ENCODE measurements around the gene ITGA5.

The ITGA5 gene

DNA sequence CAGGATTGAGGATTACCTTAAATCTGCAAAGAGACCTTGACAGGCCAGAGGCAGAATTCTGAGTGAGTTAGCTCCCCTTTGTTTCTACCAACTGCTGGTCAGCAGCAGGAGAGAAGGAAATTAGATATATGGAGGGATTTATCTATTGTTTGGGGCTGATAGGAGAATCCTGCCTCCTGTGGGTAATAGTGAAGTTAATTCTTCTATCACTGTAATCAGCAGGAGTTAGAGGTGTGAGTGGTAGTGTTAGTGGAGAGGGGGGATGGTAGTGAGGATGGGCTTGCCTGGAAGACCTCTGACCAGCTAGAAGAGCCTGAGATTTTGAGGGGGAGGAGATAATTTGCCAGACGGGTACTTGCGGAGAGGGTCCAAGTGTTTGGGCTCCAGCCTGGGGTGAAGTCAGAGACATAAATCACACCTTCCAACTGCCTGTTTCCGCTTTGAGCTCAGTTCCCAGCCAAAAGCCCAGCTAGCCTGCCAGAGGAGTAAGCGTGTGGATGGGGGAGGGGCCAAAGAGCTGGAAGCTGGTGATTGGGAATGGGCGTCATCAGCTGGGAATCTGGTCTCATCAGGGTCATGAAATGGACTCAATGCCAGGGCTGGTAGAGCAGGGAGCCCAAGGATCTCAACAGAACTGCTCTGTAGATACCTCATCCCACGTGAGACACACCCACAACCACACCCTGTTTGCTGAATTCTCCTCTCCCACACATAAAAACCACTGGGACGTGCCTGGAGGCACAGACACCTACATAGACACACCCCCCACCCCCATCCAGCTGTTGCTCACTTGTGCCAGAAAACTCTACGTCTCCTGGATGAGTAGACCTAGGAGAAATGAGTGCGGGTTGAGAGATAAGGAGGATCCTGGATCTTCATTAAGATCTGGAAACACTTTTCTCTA is 13.1 kb upstream of the ITGA5 start:
- DNase-seq (ENCODE audit: low read depth, low spot score), result no peak
- Histone ChIP-seq H3K36me3 (ENCODE audit: control insufficient read depth, insufficient read depth, low read length) (no peaks in the 10 kb centered on the region), H3K4me3 (ENCODE audit: low read length) (no peak overlapping the region), H3K27ac (ENCODE audit: low read length) (no peak overlapping the region), H3K4me1 (ENCODE audit: control insufficient read depth, insufficient read depth, low read length) (peaks cover 10% of the 10 kb centered on the region), H3K27me3 (ENCODE audit: control insufficient read depth, insufficient read depth, low read length) (no peaks in the 10 kb centered on the region; the same call in 1 of the 2 replicates), H3K9me3 (ENCODE audit: control insufficient read depth, insufficient read depth, low read length) (no peaks in the 10 kb centered on the region)
- no CpG with 5 or more reads among the region's 9 CpGs for WGBS (ENCODE audit: insufficient coverage, insufficient read length)

DNA sequence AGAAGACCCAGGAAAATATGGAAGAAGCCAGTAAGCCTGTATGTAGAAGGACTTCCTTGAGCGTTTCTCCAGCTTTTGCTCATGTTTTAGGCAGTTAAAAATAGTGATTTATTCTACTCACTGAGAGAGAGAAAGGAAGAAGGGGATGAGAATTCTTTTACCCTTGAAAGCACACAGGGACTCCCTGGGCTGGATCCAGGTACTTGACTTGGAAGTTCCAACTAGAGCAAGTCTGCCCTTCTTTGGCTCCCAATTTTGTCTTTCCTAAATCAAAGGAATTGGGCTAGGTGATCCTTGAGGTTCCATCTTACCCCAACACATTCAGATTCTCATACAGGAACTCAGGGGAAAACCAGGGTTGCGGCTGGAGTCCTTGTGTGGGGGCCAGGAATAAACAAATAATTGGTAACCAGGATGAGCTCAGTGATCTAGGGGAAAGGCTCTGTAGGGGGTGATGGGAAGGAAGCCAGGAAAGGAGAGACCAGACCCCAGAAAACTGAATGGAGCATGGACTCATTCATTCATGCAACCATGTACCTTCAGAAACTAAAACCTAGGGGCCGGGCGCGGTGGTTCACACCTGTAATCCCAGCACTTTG is 11.5 kb upstream of the ITGA5 start:
- no peak overlapping the region for H3K4me3 ChIP-seq (ENCODE audit: low read length)
- H3K27ac ChIP-seq (ENCODE audit: low read length), result no peak overlapping the region
- no peaks in the 10 kb centered on the region for H3K36me3 ChIP-seq (ENCODE audit: control insufficient read depth, insufficient read depth, low read length)
- H3K27me3 ChIP-seq (ENCODE audit: control insufficient read depth, insufficient read depth, low read length), result no peaks in the 10 kb centered on the region; the same call in 1 of the 2 replicates
- no peak for DNase-seq (ENCODE audit: low read depth, low spot score)
- H3K9me3 ChIP-seq (ENCODE audit: control insufficient read depth, insufficient read depth, low read length), result no peaks in the 10 kb centered on the region
- no CpG with 5 or more reads among the region's 5 CpGs for WGBS (ENCODE audit: insufficient coverage, insufficient read length)
- H3K4me1 ChIP-seq (ENCODE audit: control insufficient read depth, insufficient read depth, low read length), result peaks cover 10% of the 10 kb centered on the region

DNA sequence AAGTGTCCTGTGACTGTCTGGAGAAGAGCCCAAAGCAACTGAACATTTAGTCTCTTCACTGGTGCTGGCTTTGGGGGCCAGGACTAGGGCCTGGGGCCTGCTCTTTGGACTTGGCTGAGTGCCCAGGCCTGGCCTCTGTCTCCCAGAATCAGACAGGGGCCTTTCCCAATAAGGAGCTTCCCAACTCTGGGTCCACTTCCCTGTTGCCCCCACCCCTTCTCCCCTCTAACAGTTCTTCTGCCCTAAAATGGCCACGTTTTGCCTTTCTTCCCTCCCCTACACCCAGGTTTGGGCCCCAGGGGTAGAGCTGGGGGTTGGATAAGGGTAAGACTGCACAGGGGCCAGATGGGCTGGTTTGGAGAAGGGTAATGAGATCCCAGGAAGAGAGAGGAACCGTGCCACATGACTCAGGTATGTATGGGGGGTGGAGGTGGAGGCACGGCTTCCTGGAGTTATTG is 10.0 kb upstream of the ITGA5 start:
- Histone ChIP-seq H3K36me3 (ENCODE audit: control insufficient read depth, insufficient read depth, low read length) (no peaks in the 10 kb centered on the region), H3K27me3 (ENCODE audit: control insufficient read depth, insufficient read depth, low read length) (no peaks in the 10 kb centered on the region; the same call in 1 of the 2 replicates), H3K4me3 (ENCODE audit: low read length) (no peak overlapping the region), H3K4me1 (ENCODE audit: control insufficient read depth, insufficient read depth, low read length) (peaks cover 10% of the 10 kb centered on the region), H3K27ac (ENCODE audit: low read length) (no peak overlapping the region), H3K9me3 (ENCODE audit: control insufficient read depth, insufficient read depth, low read length) (no peaks in the 10 kb centered on the region)
- DNase-seq (ENCODE audit: low read depth, low spot score), result no peak
- no CpG with 5 or more reads among the region's 3 CpGs for WGBS (ENCODE audit: insufficient coverage, insufficient read length)

DNA sequence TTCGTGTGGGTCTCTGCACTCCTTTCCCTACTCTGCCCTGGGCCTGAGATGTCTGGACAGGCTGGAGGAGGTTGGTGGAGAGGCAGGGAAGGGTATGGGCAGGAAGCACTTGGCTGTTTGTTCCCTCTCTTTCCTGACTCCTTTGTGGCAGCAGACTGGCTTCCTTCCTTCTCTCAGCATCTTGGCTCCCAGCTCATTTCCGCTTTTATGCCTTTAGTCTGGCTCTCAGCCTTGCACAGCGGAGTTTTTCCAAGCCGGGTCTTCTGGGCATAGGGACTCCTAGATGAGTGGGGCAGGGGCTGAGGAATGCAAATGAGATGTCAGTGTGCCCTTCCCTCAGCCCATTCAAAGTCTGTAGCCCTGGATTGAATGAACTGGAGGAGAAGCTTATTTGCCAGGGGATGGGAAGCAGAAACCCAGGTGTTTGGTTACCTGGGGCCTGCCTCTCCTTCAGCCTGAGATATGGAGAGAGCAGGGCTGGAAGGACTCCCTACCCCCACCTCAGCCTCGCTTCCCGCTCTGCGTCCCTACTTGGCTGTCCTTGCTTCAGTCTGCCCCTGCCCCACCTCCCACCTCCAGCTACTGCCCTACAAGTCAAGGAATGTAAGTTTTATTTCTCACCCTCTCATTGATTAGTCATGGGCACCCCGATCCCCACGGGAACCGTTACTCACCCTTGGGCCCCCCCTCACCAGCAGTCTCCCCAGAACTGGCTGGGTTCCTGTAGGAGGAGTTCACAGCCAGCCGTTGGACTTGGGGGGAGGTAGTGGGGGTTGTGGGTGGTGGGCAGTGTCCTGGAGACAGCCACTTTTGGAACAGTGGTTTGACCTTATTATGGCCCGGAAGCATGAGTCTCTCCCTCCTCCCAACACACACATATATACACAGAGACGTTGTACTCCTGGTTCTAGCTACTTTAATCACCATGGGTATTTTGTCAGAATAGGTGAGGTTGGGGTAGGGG is 9.3 kb upstream of the ITGA5 start:
- DNase-seq (ENCODE audit: low read depth, low spot score), result no peak
- no CpG with 5 or more reads among the region's 13 CpGs for WGBS (ENCODE audit: insufficient coverage, insufficient read length)
- no peaks in the 10 kb centered on the region; the same call in 1 of the 2 replicates for H3K27me3 ChIP-seq (ENCODE audit: control insufficient read depth, insufficient read depth, low read length)

DNA sequence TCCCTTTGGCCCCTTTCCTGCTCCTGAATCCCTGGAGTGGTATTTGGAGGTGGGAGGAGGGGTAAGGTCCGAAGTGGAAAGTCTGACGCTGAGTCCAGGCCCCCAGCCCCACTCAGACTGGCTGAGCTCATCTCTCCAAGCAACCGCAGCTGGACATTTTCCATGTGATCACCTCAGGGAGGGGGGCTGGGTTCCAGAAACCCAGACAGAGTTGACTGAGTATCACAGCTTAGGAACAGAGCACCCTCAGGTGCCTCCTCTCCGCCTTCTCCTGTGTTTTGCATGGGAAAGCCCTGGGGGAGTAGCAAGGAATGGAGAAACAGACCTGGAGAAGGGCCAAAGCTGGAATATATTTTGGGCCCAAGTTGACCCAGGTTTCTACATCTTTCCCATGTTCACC is 8.0 kb upstream of the ITGA5 start:
- H3K27me3 ChIP-seq (ENCODE audit: control insufficient read depth, insufficient read depth, low read length), result no peaks in the 10 kb centered on the region; the same call in 1 of the 2 replicates
- no peak overlapping the region for H3K27ac ChIP-seq (ENCODE audit: low read length)
- no CpG with 5 or more reads among the region's 4 CpGs for WGBS (ENCODE audit: insufficient coverage, insufficient read length)
- peaks cover 6% of the 10 kb centered on the region for H3K4me1 ChIP-seq (ENCODE audit: control insufficient read depth, insufficient read depth, low read length)
- no peaks in the 10 kb centered on the region for H3K9me3 ChIP-seq (ENCODE audit: control insufficient read depth, insufficient read depth, low read length)
- no peak overlapping the region for H3K4me3 ChIP-seq (ENCODE audit: low read length)
- H3K36me3 ChIP-seq (ENCODE audit: control insufficient read depth, insufficient read depth, low read length), result no peaks in the 10 kb centered on the region
- DNase-seq (ENCODE audit: low read depth, low spot score), result no peak

More for the DNA sequence above, 9.3 kb upstream of the ITGA5 start:
- H3K9me3 ChIP-seq (ENCODE audit: control insufficient read depth, insufficient read depth, low read length), result no peaks in the 10 kb centered on the region
- no peaks in the 10 kb centered on the region for H3K36me3 ChIP-seq (ENCODE audit: control insufficient read depth, insufficient read depth, low read length)
- peaks cover 10% of the 10 kb centered on the region for H3K4me1 ChIP-seq (ENCODE audit: control insufficient read depth, insufficient read depth, low read length)
- H3K4me3 ChIP-seq (ENCODE audit: low read length), result no peak overlapping the region
- no peak overlapping the region for H3K27ac ChIP-seq (ENCODE audit: low read length)

DNA sequence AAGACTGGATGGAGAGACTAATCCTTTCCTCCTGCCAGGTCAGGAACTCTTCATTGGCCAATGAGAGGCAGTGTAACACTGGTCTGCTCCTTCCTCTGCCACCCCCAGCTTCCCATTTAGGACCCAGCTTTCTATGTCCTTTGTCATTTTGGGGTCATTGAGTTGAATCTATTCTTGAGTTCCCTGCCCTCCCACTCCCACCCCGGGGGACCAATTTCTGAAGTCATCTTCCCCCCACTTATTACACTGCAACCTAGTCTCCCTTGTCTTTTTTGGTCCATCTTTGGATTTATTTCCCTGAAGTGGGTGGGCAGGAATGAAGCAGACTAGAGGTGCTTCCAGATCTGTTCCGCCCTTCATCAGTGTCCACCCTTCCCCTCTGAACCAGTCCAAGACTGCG is 7.6 kb upstream of the ITGA5 start:
- WGBS (ENCODE audit: insufficient coverage, insufficient read length), result no CpG with 5 or more reads among the region's 3 CpGs
- no peak for DNase-seq (ENCODE audit: low read depth, low spot score)
- Histone ChIP-seq H3K4me1 (ENCODE audit: control insufficient read depth, insufficient read depth, low read length) (peaks cover 4% of the 10 kb centered on the region), H3K27me3 (ENCODE audit: control insufficient read depth, insufficient read depth, low read length) (no peaks in the 10 kb centered on the region; the same call in 1 of the 2 replicates), H3K4me3 (ENCODE audit: low read length) (no peak overlapping the region), H3K36me3 (ENCODE audit: control insufficient read depth, insufficient read depth, low read length) (no peaks in the 10 kb centered on the region), H3K27ac (ENCODE audit: low read length) (no peak overlapping the region), H3K9me3 (ENCODE audit: control insufficient read depth, insufficient read depth, low read length) (no peaks in the 10 kb centered on the region)

DNA sequence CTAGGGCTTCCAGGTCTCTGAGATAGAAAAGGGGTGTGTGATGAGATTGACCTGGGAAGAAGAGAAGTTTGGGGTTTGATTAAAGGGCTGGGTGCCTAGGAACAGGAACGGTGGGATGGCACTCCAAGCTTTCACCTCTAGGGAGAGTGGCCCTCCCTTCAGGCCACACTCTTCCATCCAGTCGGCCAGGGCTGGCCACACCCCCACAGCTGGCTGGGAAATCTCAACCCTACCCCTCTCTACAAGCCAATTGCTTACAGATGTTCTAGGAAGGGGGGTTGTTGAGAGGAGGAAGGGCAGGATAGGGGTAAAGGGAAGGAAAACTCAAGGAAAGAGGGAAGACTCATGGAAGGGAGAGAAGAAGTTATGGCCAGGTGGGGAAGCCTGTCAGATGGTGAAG is 6.6 kb upstream of the ITGA5 start:
- Histone ChIP-seq H3K27ac (ENCODE audit: low read length) (no peak overlapping the region), H3K36me3 (ENCODE audit: control insufficient read depth, insufficient read depth, low read length) (no peaks in the 10 kb centered on the region), H3K4me3 (ENCODE audit: low read length) (no peak overlapping the region), H3K4me1 (ENCODE audit: control insufficient read depth, insufficient read depth, low read length) (peaks cover 10% of the 10 kb centered on the region), H3K27me3 (ENCODE audit: control insufficient read depth, insufficient read depth, low read length) (no peaks in the 10 kb centered on the region; the same call in 1 of the 2 replicates), H3K9me3 (ENCODE audit: control insufficient read depth, insufficient read depth, low read length) (no peaks in the 10 kb centered on the region)
- no CpG with 5 or more reads among the region's 2 CpGs for WGBS (ENCODE audit: insufficient coverage, insufficient read length)
- DNase-seq (ENCODE audit: low read depth, low spot score), result no peak

DNA sequence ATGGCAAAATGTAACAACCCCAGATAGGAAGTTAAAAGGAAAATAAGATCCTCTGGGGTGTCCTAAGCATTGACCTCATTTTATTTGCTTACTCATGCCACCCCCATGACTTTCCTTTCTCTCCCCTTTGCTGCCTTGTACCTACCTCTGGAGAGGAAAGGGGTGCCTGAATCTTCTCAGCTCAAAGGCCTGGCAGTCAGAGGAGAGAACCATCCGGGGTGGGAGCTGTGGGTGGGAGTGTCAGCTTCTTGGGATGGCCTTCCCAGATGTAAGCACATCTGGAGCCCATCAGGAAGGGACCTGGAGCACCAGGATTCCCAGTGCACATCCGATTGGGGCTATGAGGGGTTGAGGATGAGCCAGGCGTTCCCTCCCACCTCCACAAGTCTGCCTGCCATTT is 5.2 kb upstream of the ITGA5 start:
- no peak for DNase-seq (ENCODE audit: low read depth, low spot score)
- Histone ChIP-seq H3K27ac (ENCODE audit: low read length) (no peak overlapping the region), H3K9me3 (ENCODE audit: control insufficient read depth, insufficient read depth, low read length) (no peaks in the 10 kb centered on the region), H3K27me3 (ENCODE audit: control insufficient read depth, insufficient read depth, low read length) (no peaks in the 10 kb centered on the region; the same call in 1 of the 2 replicates), H3K4me1 (ENCODE audit: control insufficient read depth, insufficient read depth, low read length) (peaks cover 10% of the 10 kb centered on the region), H3K4me3 (ENCODE audit: low read length) (no peak overlapping the region), H3K36me3 (ENCODE audit: control insufficient read depth, insufficient read depth, low read length) (no peaks in the 10 kb centered on the region)
- no CpG with 5 or more reads among the region's 3 CpGs for WGBS (ENCODE audit: insufficient coverage, insufficient read length)

DNA sequence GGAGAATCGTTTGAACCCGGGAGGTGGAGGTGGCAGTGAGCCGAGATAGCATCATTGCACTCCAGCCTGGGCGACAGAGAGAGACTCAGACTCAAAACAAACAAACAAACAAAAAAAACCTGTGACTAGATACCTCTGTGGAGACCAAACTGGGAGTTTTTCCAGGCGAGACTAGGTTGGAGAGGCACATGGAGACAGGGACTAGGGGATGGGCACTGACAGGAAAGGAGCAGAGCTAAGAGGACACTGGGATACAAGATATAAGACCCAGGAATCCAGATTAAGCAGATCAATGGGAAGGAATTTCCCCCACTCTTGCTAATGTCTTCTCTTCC is 4.7 kb upstream of the ITGA5 start:
- no peaks in the 10 kb centered on the region; the same call in 1 of the 2 replicates for H3K27me3 ChIP-seq (ENCODE audit: control insufficient read depth, insufficient read depth, low read length)
- no peak for DNase-seq (ENCODE audit: low read depth, low spot score)
- no CpG with 5 or more reads among the region's 5 CpGs for WGBS (ENCODE audit: insufficient coverage, insufficient read length)
- no peaks in the 10 kb centered on the region for H3K9me3 ChIP-seq (ENCODE audit: control insufficient read depth, insufficient read depth, low read length)
- H3K36me3 ChIP-seq (ENCODE audit: control insufficient read depth, insufficient read depth, low read length), result no peaks in the 10 kb centered on the region
- H3K27ac ChIP-seq (ENCODE audit: low read length), result no peak overlapping the region
- peaks cover 10% of the 10 kb centered on the region for H3K4me1 ChIP-seq (ENCODE audit: control insufficient read depth, insufficient read depth, low read length)
- H3K4me3 ChIP-seq (ENCODE audit: low read length), result no peak overlapping the region

DNA sequence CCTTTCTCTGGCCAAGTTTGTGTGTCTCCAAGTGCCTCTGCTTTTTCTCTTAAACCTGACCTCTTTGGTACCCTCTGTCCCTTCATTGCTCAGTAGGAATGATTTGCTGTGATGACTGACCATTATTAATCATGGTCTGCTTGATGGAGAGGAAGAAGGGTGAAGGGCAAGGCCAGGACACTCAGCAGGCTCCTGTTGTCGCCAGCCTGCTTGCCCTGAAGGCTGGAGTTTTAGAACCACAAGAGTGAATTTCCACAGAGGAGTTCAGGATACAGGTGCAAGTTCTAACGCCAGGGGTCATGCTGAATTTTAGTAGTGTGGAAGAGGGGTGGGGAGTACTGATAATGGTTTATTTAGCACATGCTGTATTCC is 2.8 kb upstream of the ITGA5 start:
- Histone ChIP-seq H3K27me3 (ENCODE audit: control insufficient read depth, insufficient read depth, low read length) (no peaks in the 10 kb centered on the region; the same call in 1 of the 2 replicates), H3K4me1 (ENCODE audit: control insufficient read depth, insufficient read depth, low read length) (peaks cover 6% of the 10 kb centered on the region), H3K27ac (ENCODE audit: low read length) (no peak overlapping the region), H3K4me3 (ENCODE audit: low read length) (no peak overlapping the region), H3K36me3 (ENCODE audit: control insufficient read depth, insufficient read depth, low read length) (no peaks in the 10 kb centered on the region), H3K9me3 (ENCODE audit: control insufficient read depth, insufficient read depth, low read length) (no peaks in the 10 kb centered on the region)
- DNase-seq (ENCODE audit: low read depth, low spot score), result no peak
- no CpG with 5 or more reads among the region's 2 CpGs for WGBS (ENCODE audit: insufficient coverage, insufficient read length)
